Erythroblast (primary cell): ENCODE measurements around the gene RPRD1B.

Experiments used
- DNase-seq, 2 experiments: peaks; one replicate each; lab custom pipeline; 2025; lab: John Stamatoyannopoulos, UW
- GATA1 ChIP-seq: IDR thresholded peaks from 2 replicates; pipeline ENCODE4 v1.6.1; 2011; ENCODE audit warnings: low read depth, mild to moderate bottlenecking, control low read depth, low read length, moderate library complexity
- POLR2A ChIP-seq: IDR thresholded peaks from 2 replicates; pipeline ENCODE4 v1.6.1; 2011; ENCODE audit warnings: mild to moderate bottlenecking, low read length

Gene RPRD1B

DNA sequence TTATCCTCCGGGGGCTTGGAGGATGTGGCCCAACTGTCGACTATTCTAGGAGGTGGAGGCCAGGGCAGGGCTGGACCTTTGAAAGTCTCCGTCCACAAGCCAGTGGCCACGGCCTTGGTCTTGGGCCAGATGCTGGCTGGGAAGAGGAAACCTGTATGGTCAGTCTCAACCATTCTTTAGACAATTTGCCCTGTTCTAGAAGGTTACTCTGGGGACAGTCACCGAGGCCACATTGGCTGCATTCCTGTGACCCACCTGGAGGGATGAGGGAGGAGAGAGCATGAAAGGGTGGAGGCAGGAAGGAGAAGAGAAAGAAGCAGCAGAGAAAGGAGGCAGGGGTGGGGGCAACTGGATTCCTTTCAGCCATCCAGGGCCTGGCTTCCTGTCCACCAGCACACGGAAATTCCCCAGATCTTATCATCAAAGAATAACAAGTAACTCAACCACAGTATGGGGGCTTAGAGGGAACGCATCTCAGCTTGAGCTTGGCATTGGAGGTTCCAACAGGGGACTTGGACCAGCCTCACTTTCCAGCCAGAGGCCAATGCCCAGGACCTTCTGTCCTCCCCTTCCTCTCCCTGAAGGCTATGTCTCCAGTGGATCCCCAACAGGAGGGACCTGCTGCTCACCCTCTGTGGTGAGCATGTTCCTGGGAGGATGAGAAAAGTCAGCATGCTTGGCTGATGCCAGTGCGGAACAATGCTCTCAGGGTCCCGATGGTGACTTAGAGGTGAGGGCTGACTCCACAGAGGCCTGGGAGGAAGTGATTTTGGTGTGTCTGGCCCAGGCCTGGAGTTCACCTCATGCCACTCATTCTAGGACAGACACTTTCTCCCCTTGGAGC is 101.1 kb downstream of the RPRD1B start:
- DNase-seq, result no peak

DNA sequence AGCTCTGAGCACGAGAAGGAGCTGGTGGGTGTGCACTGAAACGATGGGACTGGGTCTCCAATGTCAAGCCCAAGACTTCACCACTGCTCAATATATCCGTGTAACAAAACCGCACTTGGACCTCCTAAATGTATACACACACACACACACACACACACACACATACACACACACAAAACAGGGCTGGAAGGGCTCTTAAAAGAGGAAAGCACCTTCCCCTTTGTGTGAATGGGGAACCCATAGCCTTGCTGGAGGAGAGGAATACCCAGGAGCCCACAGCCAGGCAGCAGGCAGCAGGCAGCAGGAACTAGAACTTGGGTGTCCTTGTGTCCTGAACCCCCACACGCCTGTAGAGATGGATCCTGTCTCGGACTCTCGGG is 101.7 kb downstream of the RPRD1B start:
- no peak for DNase-seq
- no peak for TF ChIP-seq POLR2A
- no peak for TF ChIP-seq GATA1

More for the DNA sequence above, 101.1 kb downstream of the RPRD1B start:
- TF ChIP-seq POLR2A (no peak), GATA1 (no peak)

DNA sequence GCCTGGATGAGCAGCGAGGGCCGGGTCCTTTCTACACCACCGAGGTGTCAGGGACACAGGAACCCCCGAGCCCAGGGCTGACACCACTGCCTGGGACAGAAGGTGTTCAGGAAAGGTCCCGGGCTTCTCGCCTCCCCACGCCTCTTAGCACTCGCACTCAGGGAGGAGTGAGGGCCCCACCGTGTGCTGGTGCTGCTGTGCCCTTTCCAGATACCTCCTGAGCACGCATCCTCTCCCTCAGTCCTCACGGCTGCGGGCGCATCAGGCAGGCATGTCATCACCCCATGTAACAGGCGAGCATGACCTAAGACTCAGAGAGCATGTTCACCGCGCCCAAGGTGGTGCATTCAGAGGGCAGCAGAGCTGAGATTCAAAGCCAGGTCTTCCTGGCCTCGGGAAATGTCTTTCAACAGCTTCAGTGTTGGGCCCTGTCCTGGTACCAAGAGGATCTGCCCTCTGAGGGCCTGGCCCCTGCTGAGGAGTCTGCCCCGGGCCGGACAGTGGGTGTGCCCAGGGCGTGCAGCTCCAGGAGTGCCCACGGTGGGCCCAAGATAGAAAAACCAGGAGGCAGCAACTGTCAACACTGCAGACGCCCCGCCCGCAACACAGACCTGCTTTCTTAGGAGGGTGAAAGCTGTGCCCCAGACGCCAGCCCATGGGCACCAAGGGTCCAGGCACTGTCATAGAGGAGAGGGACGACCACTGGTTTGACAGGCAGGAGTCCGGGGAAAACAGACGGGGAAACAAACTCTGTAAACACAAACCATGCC is 102.3 kb downstream of the RPRD1B start:
- DNase-seq, result peak in 1 of 2 experiments; percentile 16
- no peak for TF ChIP-seq GATA1
- no peak for TF ChIP-seq POLR2A

DNA sequence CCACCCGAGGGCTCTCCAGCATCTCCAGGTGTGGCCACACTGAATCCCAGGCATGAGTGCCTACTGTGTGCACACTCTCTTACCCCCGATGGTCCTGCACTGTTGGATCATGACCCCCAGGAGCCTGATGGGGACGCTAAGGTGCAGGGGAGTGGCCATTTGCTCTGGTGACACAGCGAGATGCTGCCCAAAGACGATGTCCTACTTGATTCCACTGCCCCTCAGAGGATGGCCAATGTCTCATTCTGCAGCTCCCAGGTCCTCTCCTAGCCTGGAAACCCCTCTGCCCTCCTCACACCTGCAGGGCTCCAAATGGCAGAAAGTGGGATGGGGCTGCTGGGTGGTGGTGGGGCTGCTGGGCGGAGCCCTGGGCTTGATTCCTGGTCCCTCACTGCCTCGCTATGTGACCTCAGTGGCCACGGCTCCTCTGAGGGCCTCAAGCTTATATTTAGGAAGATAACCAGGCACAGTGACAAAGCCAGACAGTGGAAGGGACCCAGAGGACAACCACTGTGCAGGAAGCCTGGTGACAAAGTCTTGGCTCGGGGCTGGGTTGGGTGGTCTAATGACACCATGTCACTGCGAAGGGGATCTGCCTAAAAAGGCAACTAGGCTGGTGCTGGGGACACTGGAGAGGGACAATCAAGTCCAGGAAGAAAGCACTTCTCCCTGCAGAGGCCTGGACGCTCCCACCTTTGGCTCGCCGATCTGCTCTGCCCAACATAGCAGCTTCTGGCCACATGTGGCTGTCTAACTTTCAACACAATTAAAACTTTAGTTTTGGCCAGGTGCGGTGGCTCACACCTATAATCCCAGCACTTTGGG is 103.1 kb downstream of the RPRD1B start:
- no peak for TF ChIP-seq POLR2A
- no peak for TF ChIP-seq GATA1
- DNase-seq, result no peak

DNA sequence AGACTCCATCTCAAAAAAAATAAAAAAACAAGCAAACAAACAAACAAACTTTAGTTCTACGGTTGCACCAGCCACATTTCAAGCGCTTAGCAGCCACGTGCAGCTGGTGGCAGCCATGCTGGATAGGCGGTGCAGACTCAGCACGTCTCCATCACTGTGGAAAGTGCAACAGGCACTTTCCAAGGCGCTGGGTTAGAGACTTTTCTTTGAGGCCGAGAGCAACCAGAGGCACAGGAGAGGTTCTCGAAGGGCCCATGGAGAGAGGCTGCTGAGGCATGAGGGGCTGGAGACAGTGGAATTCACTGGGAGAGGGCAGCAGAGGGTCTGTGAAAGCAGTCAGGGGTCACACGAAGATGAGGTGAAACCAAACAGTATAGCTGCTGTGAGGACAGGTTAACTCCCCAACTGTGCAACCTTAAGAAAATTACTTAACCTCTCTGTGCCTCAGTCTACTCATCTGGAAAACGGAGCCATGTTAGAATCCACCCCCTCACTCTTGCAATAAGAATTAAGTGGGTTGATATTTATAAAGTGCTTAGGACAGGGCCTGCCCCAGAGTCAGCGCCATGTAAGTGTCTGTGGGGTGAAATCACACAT is 104.0 kb downstream of the RPRD1B start:
- DNase-seq, result no peak
- TF ChIP-seq POLR2A (no peak), GATA1 (no peak)

DNA sequence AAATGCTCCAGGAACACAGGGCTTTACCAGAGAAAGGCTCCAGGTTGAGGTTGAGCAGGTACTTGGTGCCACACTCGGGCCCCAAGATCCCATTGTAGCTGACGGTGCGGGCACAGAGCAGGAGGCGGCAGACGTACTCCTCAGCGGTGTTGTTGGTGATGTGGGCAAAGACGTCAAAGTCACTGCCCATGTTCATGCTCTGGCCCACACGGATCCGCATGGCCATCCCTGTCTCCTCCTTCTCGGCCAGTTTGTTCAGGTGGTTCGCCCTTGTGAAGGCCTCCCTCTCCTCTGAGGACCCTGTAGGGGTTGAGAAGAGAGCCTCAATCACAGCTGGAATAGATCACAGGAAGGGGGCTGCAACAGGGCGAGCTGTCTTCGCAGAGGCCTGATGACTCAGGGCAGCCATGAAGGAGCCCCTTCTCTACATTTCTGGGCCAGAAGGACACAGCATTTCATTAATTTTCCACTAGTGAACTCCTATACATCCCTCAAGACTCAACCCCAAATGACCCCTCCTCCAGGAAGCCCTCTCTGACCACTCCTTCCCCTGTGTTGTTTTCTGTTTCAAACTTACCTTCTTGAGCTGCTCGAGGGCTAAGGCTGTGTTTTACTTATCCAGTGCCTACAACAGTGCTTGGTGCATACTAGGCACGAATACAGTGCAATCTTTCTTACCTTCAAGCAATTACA is 104.7 kb downstream of the RPRD1B start:
- no peak for DNase-seq
- no peak for TF ChIP-seq POLR2A
- TF ChIP-seq GATA1, result no peak

DNA sequence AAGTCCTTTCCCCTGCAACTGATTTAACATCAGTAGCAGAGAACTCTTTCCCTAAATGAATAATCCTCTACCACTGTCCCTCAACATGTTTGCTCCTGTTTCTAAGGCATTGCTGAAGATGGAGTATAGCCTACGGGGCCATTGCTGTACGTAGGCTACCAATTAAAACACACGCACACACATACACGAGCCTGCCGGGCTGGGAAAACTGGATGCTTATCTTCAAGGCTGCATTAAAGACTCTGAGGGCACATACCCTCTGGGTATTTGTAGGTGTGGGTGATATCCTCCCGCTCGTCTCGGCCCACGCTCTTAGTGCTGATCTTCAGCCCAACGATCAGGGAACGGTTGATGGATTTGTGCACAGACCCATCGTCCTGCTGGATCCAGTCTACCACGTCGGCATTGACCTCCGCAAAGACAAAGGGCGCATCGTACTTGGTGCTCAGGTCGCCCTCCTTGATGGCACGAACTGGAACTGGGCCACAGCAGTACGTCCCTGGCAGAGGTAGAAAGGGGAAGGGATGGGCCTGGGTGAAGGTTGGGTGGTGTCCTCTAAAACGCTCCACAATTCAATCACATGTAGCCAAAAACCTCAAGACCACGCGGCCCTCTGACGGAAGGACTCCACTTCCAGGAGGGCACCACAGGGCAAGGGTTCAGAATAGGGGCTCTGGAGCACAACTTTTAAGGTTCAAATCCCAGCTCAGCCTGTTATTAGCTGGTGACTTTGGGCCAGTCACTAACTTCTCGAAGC is 105.8 kb downstream of the RPRD1B start:
- TF ChIP-seq GATA1 (no peak), POLR2A (no peak)
- no peak for DNase-seq

DNA sequence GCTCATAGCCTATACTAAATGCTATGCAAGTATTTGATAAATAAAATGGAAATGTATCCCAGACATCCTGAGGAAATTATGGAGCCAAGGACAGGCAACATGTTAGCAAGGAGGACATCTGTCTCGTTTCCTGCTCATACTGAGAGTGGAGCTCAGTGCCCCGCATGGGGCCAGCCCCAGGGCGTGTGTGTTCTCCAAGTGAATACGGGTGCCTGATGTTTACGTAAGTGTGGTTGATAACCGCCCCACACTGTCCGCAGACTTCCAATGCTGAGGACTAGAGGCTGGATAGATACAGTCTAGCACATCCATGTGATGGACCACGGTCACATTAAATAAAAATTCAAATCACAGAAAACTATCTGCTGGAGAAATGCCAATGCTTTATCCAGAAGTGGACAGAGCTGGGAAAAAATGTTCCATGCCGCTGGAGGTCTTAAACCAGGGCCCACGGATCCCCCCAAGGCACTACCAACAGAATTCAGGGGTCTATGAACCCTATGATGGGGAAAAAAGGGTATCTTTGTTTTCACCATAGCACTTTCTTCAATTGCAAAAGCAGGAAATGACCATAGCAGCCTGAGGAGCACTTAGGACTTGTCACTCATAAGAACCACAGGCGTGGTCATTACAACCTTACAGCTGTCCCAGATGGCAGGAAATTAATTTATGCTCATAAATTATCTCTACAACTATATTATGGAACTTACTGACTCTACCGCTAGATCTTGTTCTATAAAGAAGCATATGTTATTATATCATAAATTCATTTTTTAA is 106.6 kb downstream of the RPRD1B start:
- DNase-seq, result no peak
- TF ChIP-seq POLR2A (no peak), GATA1 (no peak)

DNA sequence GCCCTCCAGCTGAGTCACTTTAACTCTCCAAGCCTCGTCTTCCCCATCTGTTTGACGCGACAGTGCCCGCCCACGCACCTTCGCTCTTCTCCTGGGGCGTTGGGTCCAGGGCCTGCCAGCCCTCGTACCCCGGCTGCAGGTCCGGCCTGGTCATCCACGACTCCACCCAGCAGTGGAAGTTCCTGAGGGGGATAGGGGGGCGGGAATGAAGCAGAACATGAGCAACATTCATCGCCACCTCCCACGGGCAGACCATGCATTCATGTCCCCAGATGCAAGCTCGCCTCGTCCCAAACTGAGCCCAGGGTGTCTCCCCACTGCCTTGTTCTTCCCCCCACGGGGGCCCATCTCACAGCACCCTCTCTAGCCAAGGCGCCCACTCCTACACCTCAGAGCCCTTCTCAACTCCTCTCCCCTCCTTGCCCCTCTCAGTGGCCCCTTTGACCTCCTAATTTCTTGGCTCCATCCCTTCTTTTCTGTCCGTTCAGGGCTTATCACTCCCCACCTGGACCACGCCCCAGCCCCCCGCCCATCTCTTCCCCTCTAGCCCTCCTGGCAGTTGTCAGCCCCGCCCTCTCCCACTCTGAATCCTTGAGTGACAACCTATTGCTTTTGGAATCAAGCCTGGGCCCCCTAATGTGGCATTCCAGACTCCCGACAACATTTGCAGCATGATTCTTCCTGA is 107.8 kb downstream of the RPRD1B start:
- peak; percentile 28 for DNase-seq
- TF ChIP-seq GATA1 (no peak), POLR2A (no peak)
